ENCODE measurements around the gene MBD3L4.
A peak's percentile ranks its signal among the peaks of the same experiment; 100 is the strongest.
"Not testable (repeated sequence)": the region's sequence is repeated elsewhere in the genome, so short reads cannot be mapped to it uniquely, and the experiment has no call there.

Gene MBD3L4

DNA sequence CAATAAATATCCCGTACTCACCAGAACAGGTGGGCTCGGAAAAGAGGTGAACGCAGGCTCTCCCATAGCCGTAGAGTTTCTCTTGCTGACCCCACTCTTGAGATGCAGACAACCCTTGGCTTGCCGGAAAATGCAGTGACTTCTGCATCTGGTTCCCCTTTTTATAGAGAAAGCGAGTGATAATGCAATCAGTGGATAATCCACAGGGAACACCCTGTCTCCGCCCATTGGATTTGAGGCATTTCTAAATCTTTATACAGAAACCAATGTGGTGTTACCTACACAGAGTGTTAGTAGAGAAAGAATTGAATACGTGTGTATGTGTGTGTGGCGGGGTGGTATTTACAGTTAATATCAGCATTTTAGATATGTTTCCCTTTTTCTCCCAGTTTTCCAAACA is at the start of gene MBD3L4:
Gene MBD3L4 (minus strand): TSS at position 101 of the 400 bp plus-strand sequence. CDS start 35 bp downstream, at position 66.
- DNase-seq (ENCODE audit: low read depth in 2 of 2) = not testable (repeated sequence)

GRCh38 chr19:7088999-7089398 is 49.0 kb upstream of the MBD3L4 start:
- no peak for DNase-seq (ENCODE audit: low read depth in 2 of 2)

GRCh38 chr19:7083076-7083956 is 43.3 kb upstream of the MBD3L4 start:
- no peak for DNase-seq (ENCODE audit: low read depth in 2 of 2)

GRCh38 chr19:7078008-7078407 is 38.0 kb upstream of the MBD3L4 start:
- DNase-seq (ENCODE audit: low read depth in 2 of 2) = no peak

DNA sequence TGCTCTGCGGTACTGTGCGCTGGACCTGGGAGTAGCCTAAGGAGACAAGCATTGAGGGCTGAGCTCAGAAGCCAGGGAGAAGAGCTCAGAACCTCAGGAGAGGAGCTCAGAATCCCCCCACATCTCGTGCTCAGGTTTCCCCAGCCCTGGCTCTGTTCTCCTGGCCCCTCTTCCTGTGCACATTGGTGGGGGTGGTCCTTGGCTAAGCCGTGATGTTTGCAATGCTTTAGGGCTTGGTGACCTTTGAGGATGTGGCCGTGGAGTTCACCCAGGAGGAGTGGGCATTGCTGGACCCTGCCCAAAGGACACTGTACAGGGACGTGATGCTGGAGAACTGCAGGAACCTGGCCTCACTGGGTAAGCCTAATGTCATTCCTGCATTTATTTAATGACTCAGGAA is 36.2 kb upstream of the MBD3L4 start:
- DNase-seq (ENCODE audit: low read depth in 2 of 2) = no peak

DNA sequence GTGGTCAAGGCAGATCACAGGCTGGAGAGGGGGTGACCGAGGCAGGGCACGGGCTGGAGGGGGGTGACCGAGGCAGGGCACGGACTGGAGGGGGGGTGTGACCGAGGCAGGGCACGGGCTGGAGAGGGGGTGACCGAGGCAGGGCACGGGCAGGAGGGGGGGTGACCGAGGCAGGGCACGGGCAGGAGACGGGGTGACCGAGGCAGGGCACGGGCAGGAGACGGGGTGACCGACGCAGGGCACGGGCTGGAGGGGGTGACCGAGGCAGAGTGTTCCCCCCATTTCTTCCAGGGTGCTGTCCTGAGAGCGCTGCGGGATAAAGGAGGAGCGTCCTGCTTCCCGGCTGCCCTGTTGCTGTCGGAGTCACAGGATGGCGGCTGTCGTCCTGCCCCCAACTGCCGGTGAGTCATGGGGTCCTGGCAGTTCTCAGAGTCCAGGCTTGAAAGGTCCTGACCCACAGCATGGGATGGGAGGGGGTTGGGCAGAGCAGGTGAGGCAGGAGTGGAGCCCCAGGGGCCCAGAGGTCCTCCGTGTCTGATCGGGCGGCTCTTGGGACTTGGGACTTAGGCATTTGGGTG is 34.8 kb upstream of the MBD3L4 start:
- DNase-seq (ENCODE audit: low read depth in 2 of 2) = no peak

- DNase-seq (ENCODE audit: low read depth in 2 of 2) = no peak
These were observed 32.6 kb upstream of the MBD3L4 start for GRCh38 chr19:7072541-7072940.

DNA sequence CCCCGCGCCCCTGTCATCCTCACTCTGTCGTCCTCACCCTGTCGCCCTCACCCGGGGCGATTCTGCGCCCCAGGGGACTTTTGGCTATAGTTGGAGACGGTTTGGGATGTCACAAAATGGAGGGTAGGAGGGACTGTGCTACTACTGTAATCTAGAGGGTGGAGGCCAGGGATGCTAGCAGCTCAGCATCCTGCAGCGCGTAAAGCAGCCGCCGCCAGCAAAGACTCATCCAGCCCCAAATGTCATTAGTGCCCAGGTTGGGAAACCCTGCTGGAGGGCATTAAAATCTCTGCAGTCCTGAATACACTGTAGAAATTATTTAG is 29.9 kb upstream of the MBD3L4 start:
- no peak for DNase-seq (ENCODE audit: low read depth in 2 of 2)

DNA sequence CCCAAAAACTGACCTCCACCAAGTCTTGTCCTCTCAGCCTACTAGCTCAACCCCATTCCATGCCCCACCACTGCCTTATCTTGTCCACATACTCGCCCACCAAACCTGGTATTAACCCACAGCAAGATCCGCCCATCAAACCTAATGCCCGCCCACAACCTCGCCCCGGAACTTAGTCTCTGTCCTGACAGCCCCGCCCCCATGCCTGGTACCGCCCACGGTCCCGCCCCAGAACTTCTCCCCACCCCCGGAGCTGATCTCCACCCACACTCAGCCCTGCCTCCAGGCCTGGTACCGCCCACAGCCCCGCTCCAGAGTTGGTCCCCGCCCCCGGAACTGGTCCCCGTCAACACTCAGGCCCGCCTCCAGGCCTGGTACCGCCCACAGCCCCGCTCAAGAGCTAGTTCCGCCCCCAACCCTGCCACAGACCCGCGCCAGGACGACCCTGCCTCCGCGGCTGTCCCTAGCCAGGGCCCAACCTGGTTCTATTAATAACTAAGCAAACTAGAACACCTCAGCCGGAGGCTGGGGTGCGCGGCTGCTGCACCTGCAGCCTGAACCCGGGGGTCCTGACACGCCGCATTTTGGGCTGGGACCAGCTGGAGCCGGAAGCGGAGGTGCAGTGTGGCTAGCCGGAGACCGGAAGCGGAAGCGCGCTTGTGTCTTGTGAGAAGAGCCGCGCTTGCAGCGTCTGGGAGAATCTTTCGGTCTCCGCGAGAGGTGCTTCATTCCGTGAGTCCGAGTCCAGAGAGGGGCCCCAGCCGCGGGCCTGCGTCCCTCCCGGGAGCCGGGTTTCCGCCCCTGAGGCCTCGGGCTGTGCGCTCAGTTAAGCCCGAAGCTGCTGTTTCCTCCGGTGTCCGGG is 29.3 kb upstream of the MBD3L4 start, which contains the start of gene ZNF557:
Gene ZNF557 (plus strand): TSS at position 662 of the 862 bp plus-strand sequence. CDS start 5,372 bp downstream, outside the sequence.
- DNase-seq (ENCODE audit: low read depth in 2 of 2) = peak; percentile 96 to 99

GRCh38 chr19:7068599-7068998 is 28.6 kb upstream of the MBD3L4 start:
- DNase-seq (ENCODE audit: low read depth in 2 of 2) = no peak

- no peak for DNase-seq (ENCODE audit: low read depth in 2 of 2)
These were observed 27.7 kb upstream of the MBD3L4 start for GRCh38 chr19:7067716-7068115.

DNA sequence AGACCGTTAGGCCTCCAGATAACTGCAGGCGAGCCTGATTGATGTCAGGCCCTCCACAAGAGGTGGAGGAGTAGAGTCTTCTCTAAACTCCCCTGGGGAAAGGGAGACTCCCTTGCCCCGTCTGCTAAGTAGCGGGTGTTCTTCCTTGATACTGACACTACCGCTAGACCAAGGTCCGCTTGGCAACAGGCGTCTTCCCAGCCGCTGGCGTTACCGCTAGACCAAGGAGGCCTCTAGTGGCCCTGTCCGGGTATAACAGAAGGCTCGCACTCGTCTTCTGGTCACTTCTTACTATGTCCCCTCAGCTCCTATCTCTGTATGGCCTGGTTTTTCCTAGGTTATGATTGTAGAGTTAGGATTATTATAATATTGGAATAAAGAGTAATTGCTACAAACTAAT is 27.1 kb upstream of the MBD3L4 start:
- not testable (repeated sequence) for DNase-seq (ENCODE audit: low read depth in 2 of 2)

GRCh38 chr19:7063764-7064418 is 23.9 kb upstream of the MBD3L4 start:
- DNase-seq (ENCODE audit: low read depth in 2 of 2) = no peak

- no peak for DNase-seq (ENCODE audit: low read depth in 2 of 2)
These were observed 23.4 kb upstream of the MBD3L4 start for GRCh38 chr19:7063339-7063738.

- DNase-seq (ENCODE audit: low read depth in 2 of 2) = not testable (repeated sequence)
These were observed 20.0 kb upstream of the MBD3L4 start for GRCh38 chr19:7059977-7060376.

DNA sequence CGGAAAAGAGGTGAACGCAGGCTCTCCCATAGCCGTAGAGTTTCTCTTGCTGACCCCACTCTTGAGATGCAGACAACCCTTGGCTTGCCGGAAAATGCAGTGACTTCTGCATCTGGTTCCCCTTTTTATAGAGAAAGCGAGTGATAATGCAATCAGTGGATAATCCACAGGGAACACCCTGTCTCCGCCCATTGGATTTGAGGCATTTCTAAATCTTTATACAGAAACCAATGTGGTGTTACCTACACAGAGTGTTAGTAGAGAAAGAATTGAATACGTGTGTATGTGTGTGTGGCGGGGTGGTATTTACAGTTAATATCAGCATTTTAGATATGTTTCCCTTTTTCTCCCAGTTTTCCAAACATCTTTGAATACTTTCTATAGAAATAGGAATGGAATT is 18.6 kb upstream of the MBD3L4 start, which contains the start of gene MBD3L3:
Gene MBD3L3 (minus strand): TSS at position 101 of the 400 bp plus-strand sequence. CDS start 71 bp downstream, at position 30.
- not testable (repeated sequence) for DNase-seq (ENCODE audit: low read depth in 2 of 2)

GRCh38 chr19:7056371-7056770 is 16.4 kb upstream of the MBD3L4 start:
- not testable (repeated sequence) for DNase-seq (ENCODE audit: low read depth in 2 of 2)

DNA sequence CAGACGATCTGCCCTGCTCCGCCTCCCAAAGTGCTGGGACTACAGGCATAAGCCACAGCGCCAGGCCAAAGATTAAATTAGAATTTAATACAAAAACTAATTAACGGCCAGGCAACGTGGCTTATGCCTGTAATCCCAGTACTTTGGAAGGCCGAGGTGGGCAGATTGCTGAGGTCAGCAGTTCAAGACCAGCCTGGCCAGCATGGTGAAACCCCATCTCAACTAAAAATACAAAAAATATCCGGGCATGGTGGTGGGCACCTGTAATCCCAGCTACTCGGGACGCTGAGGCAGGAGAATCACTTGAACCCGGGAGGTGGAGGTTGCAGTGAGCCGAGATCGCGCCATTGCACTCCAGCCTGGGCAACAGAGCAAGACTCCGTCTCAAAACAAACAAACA is 15.7 kb upstream of the MBD3L4 start:
- not testable (repeated sequence) for DNase-seq (ENCODE audit: low read depth in 2 of 2)

GRCh38 chr19:7054635-7055368 is 14.8 kb upstream of the MBD3L4 start:
- DNase-seq (ENCODE audit: low read depth in 2 of 2) = not testable (repeated sequence)

DNA sequence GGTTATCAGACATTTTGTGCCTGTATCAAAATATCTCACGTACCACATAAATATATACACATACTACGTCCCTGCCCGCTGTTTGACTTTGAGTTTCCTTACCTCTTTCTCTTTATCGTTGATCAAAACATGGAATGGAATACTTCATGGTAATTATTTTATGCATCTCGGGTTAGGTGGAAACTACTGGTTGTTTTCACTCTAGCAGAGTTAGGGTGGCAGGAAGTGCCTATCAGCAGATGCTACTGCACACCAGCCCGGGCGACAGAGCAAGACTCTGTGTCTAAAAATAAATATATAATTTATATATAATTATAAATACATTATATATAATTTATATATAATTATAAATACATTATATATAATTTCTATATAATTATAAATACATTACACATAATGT is 12.9 kb upstream of the MBD3L4 start:
- DNase-seq (ENCODE audit: low read depth in 2 of 2) = not testable (repeated sequence)

DNA sequence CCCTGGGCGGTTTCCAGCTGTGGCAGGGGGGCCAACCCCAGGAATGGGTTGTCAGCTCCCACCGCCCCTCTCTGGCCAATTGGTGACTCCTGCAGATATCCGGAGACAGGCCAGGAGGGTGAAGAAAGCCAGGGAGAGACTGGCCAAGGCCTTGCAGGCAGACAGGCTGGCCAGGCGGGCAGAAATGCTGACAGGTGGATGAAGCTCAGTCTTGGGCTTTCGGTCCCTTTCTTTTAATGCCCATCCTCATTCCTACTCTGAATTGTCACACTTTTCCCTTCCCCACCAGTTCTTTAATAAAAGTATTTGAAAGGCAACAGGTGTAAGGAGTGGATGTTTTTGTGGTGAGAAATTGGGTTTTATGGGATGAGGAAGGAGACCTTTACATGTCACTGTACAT is 11.4 kb upstream of the MBD3L4 start:
- DNase-seq (ENCODE audit: low read depth in 2 of 2) = not testable (repeated sequence)

All from stimulated activated CD8-positive, alpha-beta memory T cell treated with anti-CD3 and anti-CD28 coated beads, Interleukin-15, amount 100 ng/mL, for 4 hours (primary cell).